HG03442 (cell line): ENCODE measurements around the gene MYL5.
"Not testable (repeated sequence)": the region's sequence is repeated elsewhere in the genome, so short reads cannot be mapped to it uniquely, and the experiment has no call there.

Experiments
- ATAC-seq: cut with Tn5 transposase; IDR thresholded peaks from one replicate; pipeline ENCODE4 v1.9.1; 2021; ENCODE audit warnings: mild to moderate bottlenecking, moderate library complexity; ENCODE audit not compliant: unreplicated experiment

Gene MYL5, protein sequence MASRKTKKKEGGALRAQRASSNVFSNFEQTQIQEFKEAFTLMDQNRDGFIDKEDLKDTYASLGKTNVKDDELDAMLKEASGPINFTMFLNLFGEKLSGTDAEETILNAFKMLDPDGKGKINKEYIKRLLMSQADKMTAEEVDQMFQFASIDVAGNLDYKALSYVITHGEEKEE

DNA sequence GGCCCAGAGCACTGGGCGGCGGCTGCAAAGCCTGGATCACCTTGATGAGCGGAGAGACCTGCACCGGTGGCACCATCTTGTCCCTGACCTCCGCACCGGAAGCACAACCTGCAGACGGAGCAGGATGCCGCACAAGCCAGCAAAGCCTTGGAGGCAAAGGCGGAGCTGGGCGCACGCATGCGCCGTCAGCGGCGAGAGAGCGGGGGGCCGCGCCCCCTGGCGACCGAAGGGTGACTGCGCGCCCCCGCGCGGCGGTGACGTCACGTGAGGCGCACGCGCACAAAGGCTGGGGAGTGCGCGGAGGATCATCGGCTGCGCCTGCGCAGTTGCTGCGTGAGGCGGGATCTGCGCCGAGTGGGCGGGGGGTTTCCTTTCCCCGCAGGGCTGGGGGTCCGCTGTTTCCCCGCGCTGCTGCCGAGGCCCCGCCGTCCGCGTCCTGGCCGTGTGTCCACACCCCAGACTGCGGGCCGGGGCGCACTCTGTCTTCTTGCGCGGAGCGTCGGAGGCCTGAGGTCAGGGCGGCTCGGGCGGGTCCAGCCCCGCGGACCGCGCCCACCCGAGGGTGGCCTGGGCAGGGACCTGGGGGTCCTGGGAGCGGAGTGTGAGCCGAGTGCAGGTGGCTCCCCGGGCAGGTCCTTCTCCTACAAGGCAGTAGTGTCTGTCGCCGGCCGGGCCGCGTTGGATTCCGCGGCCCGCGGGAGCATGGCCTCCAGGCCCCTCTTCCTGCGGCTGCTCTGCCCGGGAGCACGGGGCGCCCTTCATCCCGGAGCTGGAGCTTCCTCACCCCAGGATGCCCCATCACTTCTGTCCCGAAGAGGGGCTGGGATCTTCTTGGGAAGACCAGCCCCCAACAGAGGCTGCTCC is at the start of gene MYL5, which contains the start of gene ATP5ME:
Gene MYL5 (plus strand): TSS at position 371 of the 864 bp plus-strand sequence. CDS start 3,485 bp downstream, outside the sequence.
Gene ATP5ME (minus strand): TSS at position 105 of the 864 bp plus-strand sequence. CDS start 29 bp downstream, at position 76.
- ATAC-seq: peak; percentile 73

GRCh38 chr4:624705-625590 is 49.4 kb upstream of the MYL5 start, which contains the start of gene PDE6B:
Gene PDE6B, plus strand, starts transcription at chr4:625573. Its CDS starts 54 bp downstream, at chr4:625627.
- no peak for ATAC-seq

DNA sequence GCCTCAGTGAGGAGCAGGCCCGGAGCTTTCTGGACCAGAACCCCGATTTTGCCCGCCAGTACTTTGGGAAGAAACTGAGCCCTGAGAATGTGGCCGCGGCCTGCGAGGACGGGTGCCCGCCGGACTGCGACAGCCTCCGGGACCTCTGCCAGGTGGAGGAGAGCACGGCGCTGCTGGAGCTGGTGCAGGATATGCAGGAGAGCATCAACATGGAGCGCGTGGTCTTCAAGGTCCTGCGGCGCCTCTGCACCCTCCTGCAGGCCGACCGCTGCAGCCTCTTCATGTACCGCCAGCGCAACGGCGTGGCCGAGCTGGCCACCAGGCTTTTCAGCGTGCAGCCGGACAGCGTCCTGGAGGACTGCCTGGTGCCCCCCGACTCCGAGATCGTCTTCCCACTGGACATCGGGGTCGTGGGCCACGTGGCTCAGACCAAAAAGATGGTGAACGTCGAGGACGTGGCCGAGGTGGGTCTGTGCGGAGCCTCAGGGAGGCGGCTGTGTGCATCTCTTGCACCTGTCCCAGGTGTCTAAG is 48.6 kb upstream of the MYL5 start:
- ATAC-seq: no peak

- no peak for ATAC-seq
Measured at GRCh38 chr4:626201-627091, 47.9 kb upstream of the MYL5 start.

DNA sequence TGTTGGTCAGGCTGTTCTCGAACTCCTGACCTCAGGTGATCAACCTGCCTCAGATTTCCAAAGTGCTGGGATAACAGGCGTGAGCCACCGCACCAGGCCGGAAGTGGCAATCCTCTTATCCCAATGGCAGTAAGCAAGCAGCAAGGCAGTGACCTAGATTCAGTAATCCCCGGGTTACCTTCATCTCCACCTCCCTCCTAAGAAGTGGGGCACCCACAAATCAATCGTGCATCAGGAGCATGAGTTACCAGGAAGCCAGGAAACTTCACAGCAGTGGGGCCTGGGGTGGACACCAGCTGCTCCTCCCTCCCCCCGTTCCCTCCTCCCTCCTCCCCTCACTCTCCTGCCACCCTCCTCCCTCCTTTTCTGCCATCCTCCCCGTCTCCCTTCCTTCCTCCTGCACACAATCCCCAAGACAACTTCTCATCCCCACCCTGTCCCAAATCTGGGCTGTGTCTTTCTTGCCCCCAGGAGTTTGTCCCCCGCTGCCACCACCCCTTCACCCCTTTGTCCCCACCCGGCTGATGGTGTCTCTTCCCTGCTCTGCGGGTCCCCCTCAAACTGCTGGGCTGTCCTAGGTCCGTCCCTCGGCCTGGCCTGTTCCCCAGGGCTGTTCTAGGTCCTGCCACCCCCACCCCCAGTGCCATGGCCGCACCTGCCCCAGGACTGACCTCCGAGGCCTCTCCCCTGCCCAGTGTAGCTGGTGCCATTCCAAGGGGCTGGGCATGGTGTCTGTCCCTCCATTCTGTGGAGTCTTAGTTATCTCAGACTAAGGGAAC is 46.8 kb upstream of the MYL5 start:
- no peak for ATAC-seq

GRCh38 chr4:628311-628741 is 46.0 kb upstream of the MYL5 start:
- ATAC-seq: no peak

DNA sequence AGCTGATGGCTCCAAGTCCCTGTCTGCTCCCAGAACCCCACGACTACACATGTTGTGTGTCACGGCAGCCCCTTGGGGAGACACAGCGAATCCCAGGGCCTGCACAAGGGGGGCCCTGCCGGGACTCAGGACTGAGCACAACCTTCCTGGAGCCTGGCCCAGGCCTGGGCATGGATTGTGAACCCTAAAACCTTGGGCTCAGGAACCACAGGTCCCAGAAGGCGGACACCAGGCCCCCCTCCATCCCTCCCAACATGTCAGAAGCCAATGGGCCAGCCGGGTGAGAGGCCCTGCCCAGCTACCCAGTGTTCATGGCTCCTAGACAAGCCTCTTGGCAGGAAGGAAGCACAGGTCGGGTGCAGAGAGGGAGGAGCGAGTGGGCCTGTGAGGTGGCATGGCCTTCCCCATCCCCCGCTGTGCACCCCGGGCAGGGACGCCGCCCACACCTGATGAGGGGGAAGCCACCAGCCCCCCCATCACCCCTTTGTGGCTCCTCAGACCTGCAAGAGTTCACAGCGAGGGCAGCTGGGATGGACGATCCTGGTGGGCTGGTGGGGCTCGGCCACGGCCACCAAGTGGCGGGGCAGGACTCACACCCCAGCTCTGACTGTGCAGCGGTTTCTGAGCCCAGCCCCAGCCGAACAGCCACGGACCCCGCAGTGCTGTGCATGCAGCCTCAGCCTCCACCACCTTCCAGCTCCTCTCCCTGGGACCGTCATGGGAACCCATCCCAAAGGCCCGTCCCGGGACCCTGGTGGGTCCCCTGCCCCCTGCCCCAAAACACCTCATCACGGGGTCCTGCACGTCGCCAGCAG is 45.3 kb upstream of the MYL5 start:
- ATAC-seq: no peak

- no peak for ATAC-seq
Measured at GRCh38 chr4:629636-629914, 44.8 kb upstream of the MYL5 start.

- no peak for ATAC-seq
Measured at GRCh38 chr4:629915-630641, 44.3 kb upstream of the MYL5 start.

DNA sequence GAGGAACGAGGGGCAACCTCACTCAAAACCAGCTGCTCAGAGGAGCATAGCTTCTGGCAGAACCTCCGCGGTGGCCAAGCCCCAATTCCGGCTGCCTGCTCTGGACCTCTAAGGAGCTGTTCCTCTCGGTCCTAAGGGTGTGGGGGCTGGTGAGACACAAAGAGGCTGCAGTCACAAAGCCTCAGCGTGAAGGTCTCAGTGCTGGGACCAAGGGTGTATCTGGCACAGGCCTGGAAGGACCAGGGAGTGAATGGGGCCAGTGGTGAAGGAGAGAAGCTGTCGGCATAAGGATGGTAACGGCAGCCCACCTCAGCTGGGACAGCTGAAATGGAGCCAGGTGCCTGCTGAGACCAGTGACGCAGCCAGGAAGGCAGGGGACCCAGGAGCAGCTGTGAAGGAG is 43.7 kb upstream of the MYL5 start:
- ATAC-seq: no peak

GRCh38 chr4:632196-632790 is 42.0 kb upstream of the MYL5 start:
- no peak for ATAC-seq

- no peak for ATAC-seq
Measured at GRCh38 chr4:632926-633325, 41.4 kb upstream of the MYL5 start.

DNA sequence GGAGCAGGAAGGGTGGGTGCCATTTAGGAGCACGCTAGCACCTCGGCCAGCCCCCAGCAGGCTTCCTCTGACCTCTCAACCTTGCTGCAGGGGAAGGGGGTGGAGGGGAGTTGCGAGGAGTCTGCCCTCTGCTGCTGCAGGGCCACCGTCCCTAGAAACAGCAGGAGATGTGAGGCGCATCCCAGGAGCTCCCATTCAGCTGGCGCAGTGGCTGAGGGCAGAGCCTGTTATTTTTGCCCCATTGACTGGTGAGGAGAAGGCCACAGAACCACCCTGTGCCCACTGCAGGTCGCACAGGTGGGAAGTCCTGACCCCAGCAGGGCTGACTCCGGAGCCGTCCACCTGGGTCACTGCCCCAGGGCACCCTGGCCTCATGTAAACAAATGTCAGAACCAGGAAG is 40.9 kb upstream of the MYL5 start:
- no peak for ATAC-seq

- no peak for ATAC-seq
Measured at GRCh38 chr4:633976-634598, 40.3 kb upstream of the MYL5 start.

DNA sequence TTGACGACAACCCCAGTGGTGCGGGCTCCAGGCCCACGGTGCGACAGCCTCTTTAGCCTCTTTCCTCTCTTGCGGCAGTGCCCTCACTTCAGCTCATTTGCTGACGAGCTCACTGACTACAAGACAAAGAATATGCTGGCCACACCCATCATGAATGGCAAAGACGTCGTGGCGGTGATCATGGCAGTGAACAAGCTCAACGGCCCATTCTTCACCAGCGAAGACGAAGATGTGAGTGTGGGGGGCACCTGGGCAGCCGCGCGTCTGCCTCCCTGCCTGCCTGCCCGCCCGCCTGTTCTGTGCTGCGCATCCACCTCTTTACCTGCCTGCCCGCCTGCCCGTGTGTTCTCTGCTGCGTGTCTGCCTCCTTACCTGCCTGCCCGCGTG is 39.8 kb upstream of the MYL5 start:
- no peak for ATAC-seq

DNA sequence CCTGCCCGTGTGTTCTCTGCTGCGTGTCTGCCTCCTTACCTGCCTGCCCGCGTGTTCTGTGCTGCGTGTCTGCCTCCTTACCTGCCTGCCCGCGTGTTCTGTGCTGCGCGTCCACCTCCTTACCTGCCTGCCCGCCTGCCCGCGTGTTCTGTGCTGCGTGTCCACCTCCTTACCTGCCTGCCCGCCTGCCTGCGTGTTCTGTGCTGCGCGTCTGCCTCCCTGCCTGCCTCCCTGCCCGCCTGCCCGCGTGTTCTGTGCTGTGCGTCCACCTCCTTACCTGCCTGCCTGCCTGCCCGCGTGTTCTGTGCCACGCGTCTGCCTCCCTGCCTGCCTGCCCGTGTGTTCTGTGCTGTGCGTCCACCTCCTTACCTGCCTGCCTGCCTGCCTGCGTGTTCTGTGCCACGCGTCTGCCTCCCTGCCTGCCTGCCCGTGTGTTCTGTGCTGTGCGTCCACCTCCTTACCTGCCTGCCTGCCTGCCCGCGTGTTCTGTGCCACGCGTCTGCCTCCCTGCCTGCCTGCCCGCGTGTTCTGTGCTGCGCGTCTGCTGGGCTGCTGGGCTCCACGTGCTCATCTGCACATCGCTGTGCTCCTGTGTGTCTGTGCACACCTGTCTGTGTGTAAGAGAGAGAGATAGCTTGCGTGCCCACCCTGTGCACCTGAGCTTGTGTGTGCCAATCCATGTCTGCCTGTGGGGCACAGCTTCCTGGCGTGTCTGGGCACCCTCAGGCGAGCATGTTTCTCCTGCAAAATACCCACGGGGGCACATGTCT is 39.1 kb upstream of the MYL5 start:
- ATAC-seq: not testable (repeated sequence)
